ENCODE measurements around the gene PRR36. TPM values are rescaled to one million over a fixed set of nuclear protein-coding genes. Genes with fewer than 3 reads are reported as not detected.

PRR36 gene
- total and polyA plus RNA-seq, 5 donors from 2014 or later = 0.05 to 0.22 (median 0.12) TPM; not detected in 2

GRCh38 chr19:7866399-7867091 is 7.6 kb downstream of the PRR36 start:
- Histone ChIP-seq H3K27ac (ENCODE audit: insufficient read depth, low read length, poor library complexity, severe bottlenecking) (no peak overlapping the region), H3K4me3 (ENCODE audit: low read depth, low read length) (no peak overlapping the region), H3K9me3 (ENCODE audit: control insufficient read depth in 2 of 2, low read length in 2 of 2) (no peaks in the 10 kb centered on the region), H3K4me1 (ENCODE audit: control insufficient read depth, insufficient read depth, low read length, poor library complexity, severe bottlenecking) (peaks cover 37% of the 10 kb centered on the region), H3K36me3 (ENCODE audit: control insufficient read depth, insufficient read depth, low read length) (no peaks in the 10 kb centered on the region), H3K27me3 (ENCODE audit: control insufficient read depth, insufficient read depth, low read length) (no peaks in the 10 kb centered on the region)
- Mint-ChIP-seq H3K9me3 (no peaks in the 10 kb centered on the region), H3K36me3 (no peaks in the 10 kb centered on the region), H3K4me3 (peak overlapping the region in 2 of 4 donors; percentile 38 to 47), H3K4me1 (peaks cover 0 to 43% (median 15%) of the 10 kb centered on the region in 4 donors), H3K27me3 (peaks cover 25% of the 10 kb centered on the region), H3K27ac (no peak overlapping the region)
- DNase-seq (no peak), ATAC-seq (ENCODE audit: low read depth in 2 of 2) (no peak)

GRCh38 chr19:7865262-7865911 is 8.8 kb downstream of the PRR36 start:
- Histone ChIP-seq H3K4me3 (ENCODE audit: low read depth, low read length) (no peak overlapping the region), H3K36me3 (ENCODE audit: control insufficient read depth, insufficient read depth, low read length) (no peaks in the 10 kb centered on the region), H3K9me3 (ENCODE audit: control insufficient read depth in 2 of 2, low read length in 2 of 2) (no peaks in the 10 kb centered on the region), H3K4me1 (ENCODE audit: control insufficient read depth, insufficient read depth, low read length, poor library complexity, severe bottlenecking) (peaks cover 37% of the 10 kb centered on the region), H3K27ac (ENCODE audit: insufficient read depth, low read length, poor library complexity, severe bottlenecking) (no peak overlapping the region), H3K27me3 (ENCODE audit: control insufficient read depth, insufficient read depth, low read length) (peaks cover 3% of the 10 kb centered on the region)
- peaks cover 22% of the 10 kb centered on the region for H3K27me3 Mint-ChIP-seq
- peak in 1 of 3 donors; percentile 26 for DNase-seq
- H3K27ac Mint-ChIP-seq = no peak overlapping the region
- H3K4me1 Mint-ChIP-seq = peaks cover 0 to 43% (median 9%) of the 10 kb centered on the region in 4 donors
- ATAC-seq (ENCODE audit: low read depth in 2 of 2) = no peak
- peak overlapping the region; percentile 65 to 84 (median 72) for H3K4me3 Mint-ChIP-seq
- H3K9me3 Mint-ChIP-seq = no peaks in the 10 kb centered on the region
- H3K36me3 Mint-ChIP-seq = no peaks in the 10 kb centered on the region

GRCh38 chr19:7864690-7865074 is 9.5 kb downstream of the PRR36 start:
- H3K4me3 Mint-ChIP-seq = peak overlapping the region in 2 of 4 donors; percentile 21 to 65
- ATAC-seq (ENCODE audit: low read depth in 2 of 2) (no peak), DNase-seq (no peak)
- no peaks in the 10 kb centered on the region for H3K36me3 Mint-ChIP-seq
- Histone ChIP-seq H3K4me1 (ENCODE audit: control insufficient read depth, insufficient read depth, low read length, poor library complexity, severe bottlenecking) (peaks cover 31% of the 10 kb centered on the region), H3K4me3 (ENCODE audit: low read depth, low read length) (no peak overlapping the region), H3K9me3 (ENCODE audit: control insufficient read depth in 2 of 2, low read length in 2 of 2) (no peaks in the 10 kb centered on the region), H3K36me3 (ENCODE audit: control insufficient read depth, insufficient read depth, low read length) (no peaks in the 10 kb centered on the region), H3K27ac (ENCODE audit: insufficient read depth, low read length, poor library complexity, severe bottlenecking) (no peak overlapping the region), H3K27me3 (ENCODE audit: control insufficient read depth, insufficient read depth, low read length) (peaks cover 3% of the 10 kb centered on the region)
- peaks cover 22% of the 10 kb centered on the region for H3K27me3 Mint-ChIP-seq
- no peaks in the 10 kb centered on the region for H3K9me3 Mint-ChIP-seq
- no peak overlapping the region for H3K27ac Mint-ChIP-seq
- peaks cover 0 to 40% (median 9%) of the 10 kb centered on the region in 4 donors for H3K4me1 Mint-ChIP-seq

GRCh38 chr19:7863971-7864689 is 10.1 kb downstream of the PRR36 start:
- Mint-ChIP-seq H3K4me1 (peaks cover 0 to 40% (median 9%) of the 10 kb centered on the region in 4 donors), H3K27ac (no peak overlapping the region), H3K27me3 (peaks cover 22% of the 10 kb centered on the region), H3K4me3 (peak overlapping the region in 2 of 4 donors; percentile 61 to 76), H3K36me3 (no peaks in the 10 kb centered on the region), H3K9me3 (no peaks in the 10 kb centered on the region)
- H3K4me1 ChIP-seq (ENCODE audit: control insufficient read depth, insufficient read depth, low read length, poor library complexity, severe bottlenecking) = peaks cover 26% of the 10 kb centered on the region
- no peaks in the 10 kb centered on the region for H3K9me3 ChIP-seq (ENCODE audit: control insufficient read depth in 2 of 2, low read length in 2 of 2)
- H3K27me3 ChIP-seq (ENCODE audit: control insufficient read depth, insufficient read depth, low read length) = peaks cover 3% of the 10 kb centered on the region
- no peak for ATAC-seq (ENCODE audit: low read depth in 2 of 2)
- H3K27ac ChIP-seq (ENCODE audit: insufficient read depth, low read length, poor library complexity, severe bottlenecking) = no peak overlapping the region
- no peaks in the 10 kb centered on the region for H3K36me3 ChIP-seq (ENCODE audit: control insufficient read depth, insufficient read depth, low read length)
- no peak for DNase-seq
- no peak overlapping the region for H3K4me3 ChIP-seq (ENCODE audit: low read depth, low read length)

GRCh38 chr19:7863157-7863970 is 10.8 kb downstream of the PRR36 start:
- no peaks in the 10 kb centered on the region for H3K36me3 Mint-ChIP-seq
- Histone ChIP-seq H3K4me1 (ENCODE audit: control insufficient read depth, insufficient read depth, low read length, poor library complexity, severe bottlenecking) (peaks cover 18% of the 10 kb centered on the region), H3K27me3 (ENCODE audit: control insufficient read depth, insufficient read depth, low read length) (peaks cover 3% of the 10 kb centered on the region), H3K36me3 (ENCODE audit: control insufficient read depth, insufficient read depth, low read length) (no peaks in the 10 kb centered on the region), H3K4me3 (ENCODE audit: low read depth, low read length) (no peak overlapping the region), H3K27ac (ENCODE audit: insufficient read depth, low read length, poor library complexity, severe bottlenecking) (no peak overlapping the region), H3K9me3 (ENCODE audit: control insufficient read depth in 2 of 2, low read length in 2 of 2) (no peaks in the 10 kb centered on the region)
- H3K4me3 Mint-ChIP-seq = peak overlapping the region in 2 of 4 donors; percentile 69 to 76
- ATAC-seq (ENCODE audit: low read depth in 2 of 2) = no peak
- peaks cover 17% of the 10 kb centered on the region for H3K27me3 Mint-ChIP-seq
- no peak for DNase-seq
- no peak overlapping the region for H3K27ac Mint-ChIP-seq
- peaks cover 0 to 1% (median 0%) of the 10 kb centered on the region in 7 donors for H3K9me3 Mint-ChIP-seq
- peaks cover 0 to 33% (median 9%) of the 10 kb centered on the region in 4 donors for H3K4me1 Mint-ChIP-seq

GRCh38 chr19:7862413-7862951 is 11.7 kb downstream of the PRR36 start:
- peak; percentile 42 to 48 for ATAC-seq (ENCODE audit: low read depth in 2 of 2)
- DNase-seq = peak; percentile 62 to 69 (median 66)
- H3K4me1 Mint-ChIP-seq = peaks cover 0 to 31% (median 9%) of the 10 kb centered on the region in 4 donors
- H3K27me3 Mint-ChIP-seq = peaks cover 16% of the 10 kb centered on the region
- no peak overlapping the region for H3K4me3 ChIP-seq (ENCODE audit: low read depth, low read length)
- no peak overlapping the region for H3K27ac Mint-ChIP-seq
- H3K27me3 ChIP-seq (ENCODE audit: control insufficient read depth, insufficient read depth, low read length) = peaks cover 3% of the 10 kb centered on the region
- no peaks in the 10 kb centered on the region for H3K9me3 ChIP-seq (ENCODE audit: control insufficient read depth in 2 of 2, low read length in 2 of 2)
- H3K4me1 ChIP-seq (ENCODE audit: control insufficient read depth, insufficient read depth, low read length, poor library complexity, severe bottlenecking) = peaks cover 15% of the 10 kb centered on the region
- H3K36me3 ChIP-seq (ENCODE audit: control insufficient read depth, insufficient read depth, low read length) = no peaks in the 10 kb centered on the region
- H3K36me3 Mint-ChIP-seq = no peaks in the 10 kb centered on the region
- peak overlapping the region in 2 of 4 donors; percentile 35 to 61 for H3K4me3 Mint-ChIP-seq
- H3K9me3 Mint-ChIP-seq = peaks cover 0 to 2% (median 0%) of the 10 kb centered on the region in 7 donors
- no peak overlapping the region for H3K27ac ChIP-seq (ENCODE audit: insufficient read depth, low read length, poor library complexity, severe bottlenecking)
